Erythroblast (primary cell): ENCODE results near the gene CD53.

Experiments
- GATA1 ChIP-seq: IDR thresholded peaks from 2 replicates; pipeline ENCODE4 v1.6.1; 2011; ENCODE audit warnings: low read depth, mild to moderate bottlenecking, control low read depth, low read length, moderate library complexity
- POLR2A ChIP-seq: IDR thresholded peaks from 2 replicates; pipeline ENCODE4 v1.6.1; 2011; ENCODE audit warnings: mild to moderate bottlenecking, low read length

DNA sequence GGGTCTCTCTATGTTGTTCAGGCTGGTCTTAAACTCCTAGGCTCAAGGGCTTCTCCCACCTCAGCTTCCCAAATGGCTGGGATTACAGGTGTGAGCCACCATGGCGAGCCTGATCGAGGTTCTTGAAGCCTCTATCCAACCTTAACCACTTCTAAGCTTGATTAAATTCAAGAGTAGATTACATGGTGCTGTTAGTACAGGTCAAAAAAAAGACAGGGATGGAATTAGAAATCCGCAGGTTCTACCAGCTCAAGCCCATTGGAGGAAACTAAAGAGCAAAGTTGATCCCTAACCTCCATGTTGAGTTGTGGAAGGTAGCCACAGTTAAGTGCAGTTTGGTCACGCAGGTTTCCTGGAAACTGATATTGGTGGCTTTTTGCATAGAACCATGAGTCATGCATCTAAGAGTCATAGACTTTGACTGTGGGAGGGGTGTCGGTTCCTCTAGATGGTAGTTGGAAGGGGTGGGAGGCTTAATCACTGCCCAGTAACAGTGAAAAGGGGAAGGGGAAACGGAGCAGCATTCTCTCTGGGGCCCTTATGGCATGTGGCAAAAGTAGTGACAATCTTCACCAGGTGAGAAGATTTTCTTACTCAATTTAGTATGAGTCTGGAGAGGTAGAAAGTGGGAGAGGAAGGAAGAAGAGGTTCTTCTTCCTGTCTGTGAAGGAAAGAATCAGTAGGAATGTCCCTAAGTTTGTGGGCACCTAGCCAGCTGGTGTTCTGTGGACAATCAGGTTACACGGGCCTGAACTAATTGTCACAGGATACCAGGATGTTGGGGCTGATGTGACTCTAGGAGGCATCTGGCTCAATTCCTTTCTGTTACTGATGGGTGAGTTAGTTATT, 7.0 kb downstream of the CD53 start:
- peak; percentile 48 for TF ChIP-seq POLR2A
- TF ChIP-seq GATA1, result no peak
